Tibial nerve (tissue), 4 donors: Measurements from ENCODE around the gene HSPG2.

Experiments
- EP300 ChIP-seq, 2 donors: sonication (generic); formaldehyde crosslinking; IDR thresholded peaks; one replicate each; pipeline ENCODE4 v1.6.1; 2017; ENCODE audit warnings: antibody characterized with exemption in 2 of 2, mild to moderate bottlenecking in 1 of 2
- POLR2A ChIP-seq, 2 donors: fragments of 450-650 bp; IDR thresholded peaks; one replicate each; pipeline ENCODE4 v1.6.1; 2017; ENCODE audit warnings: antibody characterized with exemption in 2 of 2, mild to moderate bottlenecking in 2 of 2, moderate library complexity in 2 of 2
- TF ChIP-seq, protein P1 (sequence below), 5 experiments: fragments of 200-600 bp in 3 of 5; fragments of 450-650 bp in 2 of 5; sonication (generic) in 3 of 5; IDR thresholded peaks; one replicate each; pipeline ENCODE4 v1.5.1; 2016 to 2019; ENCODE audit warnings: antibody characterized with exemption in 5 of 5, mild to moderate bottlenecking in 3 of 5, moderate library complexity in 2 of 5

DNA sequence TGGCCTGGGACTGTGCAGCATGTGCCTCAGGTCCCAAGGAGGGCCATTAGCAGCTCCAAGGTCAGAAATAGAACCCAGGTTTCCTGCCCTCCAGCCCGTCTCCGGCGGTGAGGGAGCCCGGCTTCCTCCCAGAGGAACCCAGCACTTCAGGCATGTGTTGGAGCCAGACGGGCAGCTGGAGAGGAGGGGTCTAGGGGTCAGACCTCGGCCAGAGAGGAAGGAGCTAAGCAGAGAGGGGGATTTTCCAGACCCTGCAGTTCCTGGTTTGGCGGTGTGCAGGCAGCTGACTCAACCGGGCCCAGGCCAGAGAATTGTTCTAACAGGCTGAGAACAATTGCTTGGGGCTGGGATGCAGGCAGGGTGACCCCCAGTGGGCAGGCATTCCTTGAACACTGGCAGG lies 37.1 kb downstream of the HSPG2 start:
- TF ChIP-seq, protein P1, sequence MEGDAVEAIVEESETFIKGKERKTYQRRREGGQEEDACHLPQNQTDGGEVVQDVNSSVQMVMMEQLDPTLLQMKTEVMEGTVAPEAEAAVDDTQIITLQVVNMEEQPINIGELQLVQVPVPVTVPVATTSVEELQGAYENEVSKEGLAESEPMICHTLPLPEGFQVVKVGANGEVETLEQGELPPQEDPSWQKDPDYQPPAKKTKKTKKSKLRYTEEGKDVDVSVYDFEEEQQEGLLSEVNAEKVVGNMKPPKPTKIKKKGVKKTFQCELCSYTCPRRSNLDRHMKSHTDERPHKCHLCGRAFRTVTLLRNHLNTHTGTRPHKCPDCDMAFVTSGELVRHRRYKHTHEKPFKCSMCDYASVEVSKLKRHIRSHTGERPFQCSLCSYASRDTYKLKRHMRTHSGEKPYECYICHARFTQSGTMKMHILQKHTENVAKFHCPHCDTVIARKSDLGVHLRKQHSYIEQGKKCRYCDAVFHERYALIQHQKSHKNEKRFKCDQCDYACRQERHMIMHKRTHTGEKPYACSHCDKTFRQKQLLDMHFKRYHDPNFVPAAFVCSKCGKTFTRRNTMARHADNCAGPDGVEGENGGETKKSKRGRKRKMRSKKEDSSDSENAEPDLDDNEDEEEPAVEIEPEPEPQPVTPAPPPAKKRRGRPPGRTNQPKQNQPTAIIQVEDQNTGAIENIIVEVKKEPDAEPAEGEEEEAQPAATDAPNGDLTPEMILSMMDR (IDR thresholded peaks at IDR 0.05), result no peak
- TF ChIP-seq POLR2A (IDR thresholded peaks at IDR 0.05) (no peak), EP300 (IDR thresholded peaks at IDR 0.05) (peak in 1 of 2 donors; percentile 7)
